GM12872 (cell line): Measurements from ENCODE around the gene WDR86.

Experiments
- CTCF ChIP-seq: IDR thresholded peaks from 3 replicates; pipeline ENCODE4 v1.5.1; 2011; ENCODE audit warnings: low read depth, mild to moderate bottlenecking, low read length, moderate library complexity; ENCODE audit not compliant: insufficient read depth

WDR86 gene

GRCh38 chr7:151424799-151425198, 15.0 kb upstream of the WDR86 start:
- TF ChIP-seq CTCF: no peak

- TF ChIP-seq CTCF: no peak
Observed at GRCh38 chr7:151423936-151424335, 14.1 kb upstream of the WDR86 start.

GRCh38 chr7:151423226-151423625, 13.4 kb upstream of the WDR86 start:
- no peak for TF ChIP-seq CTCF

- TF ChIP-seq CTCF: no peak
Observed at GRCh38 chr7:151422212-151422611, 12.4 kb upstream of the WDR86 start.

GRCh38 chr7:151420144-151420543, 10.3 kb upstream of the WDR86 start:
- TF ChIP-seq CTCF: no peak

- no peak for TF ChIP-seq CTCF
Observed at GRCh38 chr7:151416941-151417315, 7.1 kb upstream of the WDR86 start.

GRCh38 chr7:151416112-151416940, 6.5 kb upstream of the WDR86 start:
- no peak for TF ChIP-seq CTCF
